Endothelial cell of umbilical vein (primary cell): ENCODE measurements around the gene KCNMA1.

Experiments used
- CTCF ChIP-seq, 2 donors: IDR thresholded peaks; 1 replicate in 1 of 2; 2 replicates in 1 of 2; pipeline ENCODE4 v1.5.1; 2011; ENCODE audit warnings: low read length in 2 of 2, mild to moderate bottlenecking in 2 of 2, moderate library complexity in 2 of 2, control low read depth in 1 of 2, inconsistent platforms in 1 of 2, low read depth in 1 of 2; ENCODE audit not compliant: insufficient read depth in 1 of 2; ENCODE audit errors: extremely low read depth in 1 of 2
- EZH2 ChIP-seq: IDR thresholded peaks from 2 replicates; pipeline ENCODE4 v1.6.1; 2012; ENCODE audit warnings: borderline replicate concordance, low read depth, mild to moderate bottlenecking, moderate library complexity, low read length, inconsistent platforms; ENCODE audit not compliant: severe bottlenecking
- FOS ChIP-seq: IDR thresholded peaks from 2 replicates; pipeline ENCODE4 v1.6.1; 2011; ENCODE audit warnings: mild to moderate bottlenecking, low read length, moderate library complexity, borderline replicate concordance; ENCODE audit not compliant: insufficient read depth
- GATA2 ChIP-seq: IDR thresholded peaks from 2 replicates; pipeline ENCODE4 v1.7.0; 2011; ENCODE audit warnings: low read depth, mild to moderate bottlenecking, moderate library complexity, mixed read lengths, low read length; ENCODE audit not compliant: insufficient read length, insufficient read depth
- JUN ChIP-seq: IDR thresholded peaks from 2 replicates; pipeline ENCODE4 v1.6.1; 2011; ENCODE audit warnings: borderline replicate concordance, low read depth; ENCODE audit not compliant: insufficient read length, insufficient read depth
- MYC ChIP-seq: IDR thresholded peaks from one replicate; pipeline ENCODE4 v1.6.1; 2011; ENCODE audit warnings: mild to moderate bottlenecking, low read depth, low read length
- POLR2A ChIP-seq: IDR thresholded peaks from 2 replicates; pipeline ENCODE4 v1.6.1; 2012; ENCODE audit warnings: low read depth, mild to moderate bottlenecking, control low read depth, low read length
- POLR2AphosphoS5 ChIP-seq: IDR thresholded peaks from 2 replicates; pipeline ENCODE4 v1.6.1; 2012; ENCODE audit warnings: low read depth, mild to moderate bottlenecking, control low read depth, low read length, moderate library complexity; ENCODE audit not compliant: insufficient read depth
- TF ChIP-seq, protein P1 (sequence below): IDR thresholded peaks from 2 replicates; pipeline ENCODE4 v1.6.1; 2011; ENCODE audit not compliant: insufficient read depth, insufficient read length

DNA sequence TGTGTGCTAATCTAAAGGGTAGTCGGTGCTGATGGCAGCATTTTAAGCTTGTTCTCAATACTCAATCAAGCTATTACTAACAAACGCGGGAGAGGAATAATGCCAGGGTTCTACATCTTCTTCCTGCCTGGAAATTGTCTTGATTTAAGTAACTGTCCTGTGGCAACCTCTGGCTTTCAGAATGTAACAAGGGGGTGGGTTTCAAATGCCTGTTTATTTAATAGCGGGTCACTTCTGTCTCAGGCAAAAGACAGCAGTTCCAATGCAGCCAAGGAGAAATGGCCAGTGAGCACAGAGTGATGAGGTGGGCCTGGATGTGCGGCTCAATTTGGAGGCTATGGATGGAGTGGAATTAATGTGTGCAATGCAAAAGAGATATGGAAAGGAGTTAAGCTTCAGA, 692.4 kb downstream of the KCNMA1 start:
- TF ChIP-seq POLR2AphosphoS5, result no peak
- no peak for TF ChIP-seq CTCF (IDR thresholded peaks at IDR 0.05; ENCODE audit: extremely low read depth in 1 of 2, insufficient read depth in 1 of 2, low read depth in 1 of 2, low read length in 2 of 2)
- no peak for TF ChIP-seq FOS
- no peak for TF ChIP-seq POLR2A
- no peak for TF ChIP-seq JUN
- TF ChIP-seq EZH2, result no peak
- TF ChIP-seq, protein P1, sequence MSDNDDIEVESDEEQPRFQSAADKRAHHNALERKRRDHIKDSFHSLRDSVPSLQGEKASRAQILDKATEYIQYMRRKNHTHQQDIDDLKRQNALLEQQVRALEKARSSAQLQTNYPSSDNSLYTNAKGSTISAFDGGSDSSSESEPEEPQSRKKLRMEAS, result no peak
- TF ChIP-seq MYC, result no peak
- TF ChIP-seq GATA2, result no peak
